ENCODE measurements around the gene OR51E2. TPM values are rescaled to one million over a fixed set of nuclear protein-coding genes. Genes with fewer than 3 reads are reported as not detected.

OR51E2 gene
- total and polyA plus RNA-seq, 7 donors = 0.10 to 0.23 (median 0.19) TPM; not detected in 2

GRCh38 chr11:4665424-4665823 lies 32.2 kb downstream of the OR51E2 start:
- intact Hi-C loops (cut with DNase I) = no loop called here
- ATAC-seq (no peak), DNase-seq (no peak)
- Histone ChIP-seq H3K36me3 (ENCODE audit: insufficient read depth in 1 of 2, low read depth in 1 of 2) (no peaks in the 10 kb centered on the region), H3K9me3 (no peaks in the 10 kb centered on the region), H3K4me1 (no peaks in the 10 kb centered on the region), H3K4me3 (no peak overlapping the region), H3K27ac (no peak overlapping the region), H3K27me3 (ENCODE audit: insufficient read depth in 3 of 3, low read length in 2 of 3) (no peaks in the 10 kb centered on the region)
- TF ChIP-seq CTCF (IDR thresholded peaks at IDR 0.05) = no peak
- WGBS, 3 donors = 81 to 88% (median 82%) methylated on average over 2 of the region's 2 CpGs

- DNase-seq (no peak), ATAC-seq (no peak)
- 44 to 48% (median 46%) methylated on average over 3 of the region's 3 CpGs for WGBS, 3 donors
Measured at GRCh38 chr11:4664786-4665185, 32.9 kb downstream of the OR51E2 start.

GRCh38 chr11:4664183-4664582 lies 33.5 kb downstream of the OR51E2 start:
- no peaks in the 10 kb centered on the region for H3K27me3 ChIP-seq (ENCODE audit: insufficient read depth in 3 of 3, low read length in 2 of 3)
- no peak for DNase-seq
- 69 to 82% (median 75%) methylated on average over 3 of the region's 3 CpGs for WGBS, 3 donors
- no peak overlapping the region for H3K27ac ChIP-seq
- no peaks in the 10 kb centered on the region for H3K9me3 ChIP-seq
- intact Hi-C loops (cut with DNase I) = no loop called here
- H3K36me3 ChIP-seq (ENCODE audit: insufficient read depth in 1 of 2, low read depth in 1 of 2) = no peaks in the 10 kb centered on the region
- TF ChIP-seq CTCF (IDR thresholded peaks at IDR 0.05) = no peak
- H3K4me3 ChIP-seq = no peak overlapping the region
- no peak for ATAC-seq
- H3K4me1 ChIP-seq = no peaks in the 10 kb centered on the region

More at GRCh38 chr11:4664786-4665185, 32.9 kb downstream of the OR51E2 start:
- H3K36me3 ChIP-seq (ENCODE audit: insufficient read depth in 1 of 2, low read depth in 1 of 2) = no peaks in the 10 kb centered on the region
- H3K9me3 ChIP-seq = no peaks in the 10 kb centered on the region
- no peaks in the 10 kb centered on the region for H3K4me1 ChIP-seq
- intact Hi-C loops (cut with DNase I) = no loop called here
- TF ChIP-seq CTCF (IDR thresholded peaks at IDR 0.05) = no peak
- H3K27me3 ChIP-seq (ENCODE audit: insufficient read depth in 3 of 3, low read length in 2 of 3) = no peaks in the 10 kb centered on the region
- H3K4me3 ChIP-seq = no peak overlapping the region
- H3K27ac ChIP-seq = no peak overlapping the region

- Histone ChIP-seq H3K27me3 (ENCODE audit: insufficient read depth in 3 of 3, low read length in 2 of 3) (no peaks in the 10 kb centered on the region), H3K4me1 (no peaks in the 10 kb centered on the region), H3K36me3 (ENCODE audit: insufficient read depth in 1 of 2, low read depth in 1 of 2) (no peaks in the 10 kb centered on the region), H3K27ac (no peak overlapping the region), H3K4me3 (no peak overlapping the region), H3K9me3 (no peaks in the 10 kb centered on the region)
- DNase-seq (no peak), ATAC-seq (no peak)
- intact Hi-C loops (cut with DNase I) = no loop called here
- WGBS, 3 donors = 82 to 89% (median 85%) methylated on average over 6 of the region's 6 CpGs
- no peak for TF ChIP-seq CTCF (IDR thresholded peaks at IDR 0.05)
Measured at GRCh38 chr11:4662876-4663275, 34.8 kb downstream of the OR51E2 start.

All from psoas muscle (tissue), 8 donors.